Dedifferentiated amniotic fluid mesenchymal stem cell (primary cell): ENCODE data around the gene SAMMSON.

Experiments used
- DNase-seq: peaks from one replicate; pipeline ENCODE4 v3.0.0-alpha.2; 2016; ENCODE audit errors: extremely low spot score

SAMMSON gene

GRCh38 chr3:70090322-70090913 lies 90.9 kb downstream of the SAMMSON start:
- no peak for DNase-seq

GRCh38 chr3:70094197-70094596 lies 94.7 kb downstream of the SAMMSON start:
- no peak for DNase-seq

GRCh38 chr3:70095260-70095659 lies 95.7 kb downstream of the SAMMSON start:
- no peak for DNase-seq

- no peak for DNase-seq
Observed at GRCh38 chr3:70096376-70097066, 97.0 kb downstream of the SAMMSON start.

- no peak for DNase-seq
Observed at GRCh38 chr3:70097084-70097483, 97.6 kb downstream of the SAMMSON start.

- no peak for DNase-seq
Observed at GRCh38 chr3:70108072-70108471, 108.5 kb downstream of the SAMMSON start.

GRCh38 chr3:70108546-70108945 lies 109.0 kb downstream of the SAMMSON start:
- DNase-seq, result no peak

GRCh38 chr3:70110066-70110465 lies 110.5 kb downstream of the SAMMSON start:
- no peak for DNase-seq

- no peak for DNase-seq
Observed at GRCh38 chr3:70111411-70111810, 111.9 kb downstream of the SAMMSON start.

GRCh38 chr3:70112751-70113150 lies 113.2 kb downstream of the SAMMSON start:
- DNase-seq, result no peak

GRCh38 chr3:70114431-70114830 lies 114.9 kb downstream of the SAMMSON start:
- no peak for DNase-seq

GRCh38 chr3:70119879-70120278 lies 120.3 kb downstream of the SAMMSON start:
- no peak for DNase-seq
